ENCODE results near the gene CAMSAP2.

The CAMSAP2 gene

GRCh38 chr1:200905411-200906052 lies 166.8 kb downstream of the CAMSAP2 start:
- H2AFZ ChIP-seq (ENCODE audit: low read depth, low read length, severe bottlenecking), result no peak overlapping the region
- H4K20me1 ChIP-seq (ENCODE audit: low read depth, low read length), result no peaks in the 10 kb centered on the region
- no peaks in the 10 kb centered on the region for H3K27me3 ChIP-seq (ENCODE audit: low read length)
- TF ChIP-seq EZH2phosphoT487 (conservative IDR thresholded peaks at IDR 0.05; ENCODE audit: low read length), result no peak
- TF ChIP-seq CTCF (IDR thresholded peaks at IDR 0.05; ENCODE audit: insufficient read depth, low read length, poor library complexity, severe bottlenecking), result no peak
- H3K9ac ChIP-seq (ENCODE audit: low read length), result no peak overlapping the region
- H3K79me2 ChIP-seq (ENCODE audit: insufficient read depth, low read length), result no peaks in the 10 kb centered on the region
- H3K27ac ChIP-seq (ENCODE audit: low read depth, low read length), result no peak overlapping the region
- H3K4me2 ChIP-seq (ENCODE audit: low read depth, low read length, poor library complexity, severe bottlenecking), result no peak overlapping the region
- no peaks in the 10 kb centered on the region for H3K36me3 ChIP-seq (ENCODE audit: low read length)
- no peaks in the 10 kb centered on the region for H3K9me3 ChIP-seq (ENCODE audit: insufficient read depth, low read length)
- no peak overlapping the region for H3K4me3 ChIP-seq (ENCODE audit: insufficient read depth, low read length, poor library complexity, severe bottlenecking)
- H3F3A ChIP-seq (ENCODE audit: insufficient read depth), result no peaks in the 10 kb centered on the region
- H3K9me2 ChIP-seq (replicated peaks; ENCODE audit: insufficient read depth, low read length), result no peaks in the 10 kb centered on the region

GRCh38 chr1:200906491-200906890 lies 167.8 kb downstream of the CAMSAP2 start:
- H3K9ac ChIP-seq (ENCODE audit: low read length), result no peak overlapping the region
- H3K4me2 ChIP-seq (ENCODE audit: low read depth, low read length, poor library complexity, severe bottlenecking), result no peak overlapping the region
- H3K9me3 ChIP-seq (ENCODE audit: insufficient read depth, low read length), result no peaks in the 10 kb centered on the region
- no peak overlapping the region for H2AFZ ChIP-seq (ENCODE audit: low read depth, low read length, severe bottlenecking)
- H3K27ac ChIP-seq (ENCODE audit: low read depth, low read length), result no peak overlapping the region
- no peak for TF ChIP-seq CTCF (IDR thresholded peaks at IDR 0.05; ENCODE audit: insufficient read depth, low read length, poor library complexity, severe bottlenecking)
- no peak for TF ChIP-seq EZH2phosphoT487 (conservative IDR thresholded peaks at IDR 0.05; ENCODE audit: low read length)
- no peaks in the 10 kb centered on the region for H3K27me3 ChIP-seq (ENCODE audit: low read length)
- H3K79me2 ChIP-seq (ENCODE audit: insufficient read depth, low read length), result no peaks in the 10 kb centered on the region
- H4K20me1 ChIP-seq (ENCODE audit: low read depth, low read length), result no peaks in the 10 kb centered on the region
- H3K9me2 ChIP-seq (replicated peaks; ENCODE audit: insufficient read depth, low read length), result no peaks in the 10 kb centered on the region
- H3F3A ChIP-seq (ENCODE audit: insufficient read depth), result no peaks in the 10 kb centered on the region
- no peak overlapping the region for H3K4me3 ChIP-seq (ENCODE audit: insufficient read depth, low read length, poor library complexity, severe bottlenecking)
- H3K36me3 ChIP-seq (ENCODE audit: low read length), result no peaks in the 10 kb centered on the region

- Histone ChIP-seq H3K27ac (ENCODE audit: low read depth, low read length) (no peak overlapping the region), H3K36me3 (ENCODE audit: low read length) (no peaks in the 10 kb centered on the region), H3F3A (ENCODE audit: insufficient read depth) (no peaks in the 10 kb centered on the region), H3K4me3 (ENCODE audit: insufficient read depth, low read length, poor library complexity, severe bottlenecking) (no peak overlapping the region), H3K9me3 (ENCODE audit: insufficient read depth, low read length) (no peaks in the 10 kb centered on the region), H3K79me2 (ENCODE audit: insufficient read depth, low read length) (no peaks in the 10 kb centered on the region), H3K27me3 (ENCODE audit: low read length) (no peaks in the 10 kb centered on the region), H3K9me2 (replicated peaks; ENCODE audit: insufficient read depth, low read length) (no peaks in the 10 kb centered on the region), H4K20me1 (ENCODE audit: low read depth, low read length) (no peaks in the 10 kb centered on the region), H3K9ac (ENCODE audit: low read length) (no peak overlapping the region), H3K4me2 (ENCODE audit: low read depth, low read length, poor library complexity, severe bottlenecking) (no peak overlapping the region), H2AFZ (ENCODE audit: low read depth, low read length, severe bottlenecking) (no peak overlapping the region)
- no peak for TF ChIP-seq CTCF (IDR thresholded peaks at IDR 0.05; ENCODE audit: insufficient read depth, low read length, poor library complexity, severe bottlenecking)
- no peak for TF ChIP-seq EZH2phosphoT487 (conservative IDR thresholded peaks at IDR 0.05; ENCODE audit: low read length)
Measured at GRCh38 chr1:200907611-200908097, 169.0 kb downstream of the CAMSAP2 start.

All from SU-DHL-6 (cell line).